ENCODE data around the gene COBL.

Gene COBL

DNA sequence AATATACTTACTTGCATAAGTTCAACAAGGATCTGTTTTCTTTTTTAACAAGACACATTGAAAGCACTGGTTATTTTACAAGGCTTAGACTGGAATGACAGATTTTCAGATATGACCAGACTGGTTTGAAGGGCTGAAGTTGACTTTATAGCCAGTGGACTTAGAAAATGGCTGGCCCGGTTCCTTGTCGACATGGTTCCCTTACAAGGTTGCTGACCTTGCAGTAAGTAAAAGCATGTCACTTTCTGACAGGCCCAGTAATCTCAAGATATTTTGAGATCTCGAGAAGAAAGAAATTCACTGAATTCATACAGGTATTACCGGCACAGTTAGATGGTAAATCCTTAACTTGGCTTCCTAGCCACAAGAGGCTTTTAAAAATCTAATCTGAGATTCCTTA, 136.5 kb downstream of the COBL start:
- no peak for DNase-seq

DNA sequence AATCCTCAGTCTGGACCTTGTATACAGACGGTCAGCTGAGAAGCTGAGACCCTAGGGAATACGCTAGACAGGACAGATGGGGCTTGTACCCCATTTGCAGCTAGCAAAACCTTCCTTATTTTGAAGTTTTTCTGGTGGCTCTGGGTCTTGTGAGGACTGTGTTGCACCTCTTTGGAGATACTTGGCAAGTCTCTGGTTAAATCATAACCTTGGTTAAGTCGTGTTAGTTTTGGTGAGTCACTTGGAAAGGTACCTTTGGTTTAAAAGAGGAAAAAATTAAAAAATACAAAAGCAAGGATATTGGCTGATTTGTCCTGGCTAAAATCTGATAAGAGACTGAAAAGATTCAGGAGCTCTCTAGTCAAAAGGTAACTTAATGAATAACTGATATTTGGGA, 140.6 kb downstream of the COBL start:
- DNase-seq = no peak

- DNase-seq = no peak
These were observed 141.2 kb downstream of the COBL start for GRCh38 chr7:51175316-51175991.

- no peak for DNase-seq
These were observed 151.3 kb downstream of the COBL start for GRCh38 chr7:51165337-51165736.

DNA sequence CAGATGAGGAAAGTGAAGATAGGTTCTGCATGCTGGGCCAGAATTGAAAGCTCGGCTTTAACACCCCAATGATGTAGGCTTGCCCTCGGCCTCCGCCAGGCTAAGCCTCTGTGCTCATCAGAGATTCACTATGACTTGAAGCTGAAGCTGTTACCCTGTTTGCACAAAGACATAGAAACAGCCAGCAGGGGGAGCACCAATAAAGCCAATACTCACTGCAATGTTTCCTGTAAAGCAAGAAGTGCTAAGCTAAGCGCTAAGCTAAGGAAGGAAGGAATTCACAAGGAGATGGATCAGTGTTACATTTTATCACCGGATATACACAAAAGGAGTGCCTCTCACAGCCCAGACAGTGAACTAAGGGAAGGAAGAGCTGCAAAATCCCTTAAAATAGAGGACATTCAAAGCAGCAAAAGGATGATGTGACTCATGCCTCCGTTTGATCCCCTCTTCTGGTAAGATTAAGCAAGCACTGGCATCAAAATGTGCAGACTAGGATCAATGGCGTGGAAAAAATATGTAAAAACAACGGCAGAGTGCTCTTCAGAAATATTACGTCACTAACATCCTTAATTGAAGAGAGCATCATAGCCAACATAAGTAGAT, 153.8 kb downstream of the COBL start:
- DNase-seq = peak; percentile 63

- DNase-seq = no peak
These were observed 154.7 kb downstream of the COBL start for GRCh38 chr7:51161937-51162336.

DNA sequence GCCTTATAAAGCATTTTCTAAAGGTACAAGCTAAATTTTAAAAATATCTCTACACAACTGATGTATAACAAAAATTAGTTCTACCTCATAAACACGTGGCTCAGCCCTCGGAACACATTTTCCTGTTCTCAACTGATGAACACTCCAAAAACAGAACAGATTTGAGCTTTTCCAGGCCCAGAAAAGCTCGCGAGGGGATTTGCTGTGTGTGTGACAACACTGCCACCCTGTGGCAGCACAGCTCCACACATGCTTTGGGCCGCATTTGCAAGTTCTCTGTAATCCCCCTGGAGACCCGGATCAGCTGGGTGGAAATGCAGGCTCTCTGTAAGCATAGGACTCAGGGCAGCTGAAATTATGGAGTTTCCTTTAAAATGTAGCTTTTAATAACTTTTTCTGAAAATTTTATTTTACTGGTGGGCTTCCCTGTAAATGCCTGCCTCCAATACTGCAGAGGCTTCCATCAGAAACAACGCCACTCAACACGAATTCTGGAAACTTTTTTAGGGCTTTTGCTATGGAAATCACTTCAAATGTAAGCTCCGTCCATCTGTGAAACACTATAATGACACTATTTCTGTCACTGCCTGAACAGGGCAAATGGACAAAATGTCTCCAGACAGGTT, 155.5 kb downstream of the COBL start:
- peak; percentile 65 for DNase-seq

DNA sequence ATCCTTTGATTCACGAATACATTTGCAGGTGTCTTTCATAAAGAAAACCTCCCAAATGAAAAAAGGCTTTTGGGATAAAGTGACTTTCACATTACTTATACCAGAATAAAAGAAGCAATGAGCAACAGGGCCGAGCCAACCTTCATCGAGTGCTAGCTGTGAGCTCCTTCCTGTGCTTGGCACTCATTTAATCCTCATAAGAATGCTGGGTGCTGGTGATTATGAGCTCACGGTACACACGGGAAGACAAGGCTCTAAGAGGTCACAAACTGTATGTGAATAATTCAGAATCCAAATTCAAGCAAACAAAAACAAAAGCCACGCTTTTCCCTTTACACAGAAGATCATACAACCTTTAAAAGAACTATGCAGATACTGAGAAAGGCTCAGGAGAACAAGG, 156.2 kb downstream of the COBL start:
- no peak for DNase-seq

DNA sequence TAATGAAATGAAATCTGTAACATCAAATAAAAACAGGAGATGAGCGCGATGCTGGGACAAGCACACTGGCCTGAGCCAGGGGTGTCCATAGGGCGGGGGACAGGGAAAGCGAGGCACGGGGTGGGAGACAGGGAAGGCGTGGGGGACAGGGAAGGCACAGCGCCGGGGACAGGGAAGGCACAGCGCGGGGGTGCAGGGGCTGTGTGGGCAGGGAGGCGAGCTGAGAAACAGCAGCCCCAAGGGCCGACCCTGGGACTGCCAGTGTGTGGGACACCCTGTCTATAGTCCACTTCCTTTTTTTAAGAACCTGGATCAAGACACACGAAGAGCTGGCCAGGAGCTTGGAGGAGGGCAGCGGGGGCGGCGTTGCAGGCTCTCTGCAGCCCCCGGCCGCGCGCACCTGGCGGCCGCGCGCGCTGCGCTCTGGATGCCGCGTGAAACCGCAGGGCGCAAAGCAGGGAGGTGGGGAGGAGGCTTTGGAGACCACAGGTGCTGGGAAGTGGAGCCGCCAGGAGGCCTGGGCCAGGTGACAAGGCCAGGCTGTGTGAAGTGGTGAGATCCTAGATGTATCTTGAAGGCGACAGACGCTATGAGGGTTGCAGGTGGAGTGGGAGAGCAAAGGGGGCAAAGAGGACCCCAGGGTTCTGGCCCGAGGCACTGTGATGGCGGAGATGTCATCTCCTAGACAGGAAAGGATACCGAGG, 157.7 kb downstream of the COBL start:
- DNase-seq = no peak

DNA sequence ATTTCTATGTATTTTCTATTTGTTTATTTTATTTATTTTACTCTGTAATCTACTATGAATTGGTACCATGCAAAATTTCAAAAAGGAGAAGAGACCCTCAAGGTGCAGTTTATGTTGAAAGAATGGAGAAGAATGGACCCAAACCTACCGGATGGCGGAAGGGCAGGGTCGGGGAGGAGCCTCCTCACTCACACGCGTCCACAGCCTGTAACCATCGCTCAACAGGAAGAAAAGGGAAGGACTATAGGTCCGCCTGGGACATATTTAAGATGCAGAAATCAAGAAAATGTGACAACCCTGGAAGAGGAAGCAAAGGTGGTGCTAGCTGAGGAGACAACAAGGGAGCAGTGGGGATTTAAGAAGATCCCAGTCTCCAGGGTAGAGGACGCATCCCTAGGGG, 158.4 kb downstream of the COBL start:
- DNase-seq = no peak

DNA sequence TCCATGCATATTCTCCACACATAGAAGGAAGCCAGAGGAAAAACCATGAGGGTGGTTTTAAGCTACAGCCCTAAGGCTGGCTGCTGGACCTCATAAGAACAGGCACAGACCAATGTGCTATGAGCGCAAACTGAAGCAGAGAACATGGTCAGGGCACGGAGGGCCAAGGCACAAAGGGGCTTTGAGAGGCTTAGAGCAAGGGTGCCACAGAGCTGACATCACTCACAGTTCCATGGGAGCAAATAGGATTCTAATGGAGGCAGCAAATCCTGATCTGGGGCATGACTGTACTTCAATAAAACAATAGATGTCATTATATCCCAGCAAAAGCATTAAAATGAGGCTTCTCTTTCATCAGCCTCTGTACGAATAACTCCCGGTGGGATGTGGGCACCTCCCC, 162.4 kb downstream of the COBL start:
- no peak for DNase-seq

GRCh38 chr7:51152706-51153200, 163.9 kb downstream of the COBL start:
- no peak for DNase-seq

DNA sequence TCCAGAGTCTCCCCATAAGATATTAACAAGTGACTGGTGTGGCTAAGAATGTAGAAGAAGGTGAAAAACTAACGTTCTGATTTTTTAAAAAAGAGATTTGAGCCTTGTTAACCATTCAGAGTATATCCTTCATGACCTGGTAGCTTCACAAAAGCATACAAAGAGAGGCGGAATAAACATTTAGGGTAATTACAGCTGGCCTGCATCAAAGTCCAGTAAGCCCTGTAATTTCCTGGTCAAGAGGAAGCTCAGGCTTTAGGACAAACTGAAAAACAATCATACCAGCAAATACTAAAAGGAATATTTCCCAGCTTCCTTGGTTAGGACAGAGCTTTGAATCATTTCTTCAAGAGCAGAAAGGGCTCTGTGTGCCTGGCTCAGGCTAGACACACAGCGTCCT, 165.2 kb downstream of the COBL start:
- no peak for DNase-seq

- no peak for DNase-seq
These were observed 166.4 kb downstream of the COBL start for GRCh38 chr7:51150193-51150592.

DNA sequence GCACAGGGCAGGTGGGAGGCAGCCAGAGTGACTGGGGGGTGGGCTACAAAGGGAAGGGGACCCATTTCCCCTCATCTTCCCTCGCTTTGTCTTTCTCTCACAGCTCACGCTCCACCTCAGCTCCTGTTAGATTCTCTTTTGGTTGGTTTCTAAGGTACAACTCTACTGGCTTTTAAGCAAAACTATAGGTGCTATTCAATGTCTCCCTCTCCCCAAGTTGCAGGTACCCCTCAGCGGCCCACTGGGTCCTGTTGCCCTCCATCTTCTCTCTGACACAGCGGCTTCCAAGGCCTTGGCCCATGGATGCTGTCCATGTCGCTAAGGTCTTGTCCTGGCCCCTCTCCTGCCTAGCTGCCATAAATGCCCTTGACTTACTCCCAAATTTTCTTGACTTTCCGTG, 168.4 kb downstream of the COBL start:
- DNase-seq = no peak

DNA sequence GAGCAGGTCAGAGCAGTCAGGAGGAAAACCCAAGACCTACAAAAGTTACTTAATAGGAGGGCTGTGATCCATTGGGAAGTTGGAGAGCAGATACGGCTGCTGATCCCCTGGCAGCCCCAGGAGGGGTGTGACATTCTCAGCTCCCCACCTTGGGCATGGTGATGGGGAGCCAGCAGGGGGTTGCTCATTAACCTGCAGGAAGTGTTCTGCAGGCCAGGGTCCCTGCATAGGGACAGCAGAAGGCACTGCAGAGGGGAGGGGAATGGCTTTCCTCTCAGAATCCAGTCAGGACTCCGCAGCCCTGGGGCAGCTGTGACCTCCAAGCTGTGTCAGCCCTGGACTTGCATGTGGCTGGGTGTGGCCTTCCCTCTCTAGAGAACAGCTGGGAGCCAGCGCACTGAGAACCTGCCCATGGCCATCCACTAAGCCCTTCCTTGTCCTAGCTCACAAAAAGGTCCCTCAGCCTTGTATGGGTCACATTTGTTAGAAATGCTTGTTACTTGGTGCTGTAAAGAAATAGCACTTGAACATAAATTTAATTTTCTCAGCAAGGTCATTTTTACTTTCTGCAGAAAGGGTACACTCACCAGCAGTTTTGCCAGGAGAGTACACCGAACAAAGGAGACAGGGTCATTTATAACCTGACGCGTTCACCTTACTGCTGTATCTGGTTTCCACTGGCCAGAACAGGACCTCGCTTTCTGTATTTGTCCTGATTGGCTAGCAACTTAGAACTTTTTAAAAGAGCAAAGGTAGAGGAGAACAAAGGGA, 169.6 kb downstream of the COBL start:
- DNase-seq = no peak

DNA sequence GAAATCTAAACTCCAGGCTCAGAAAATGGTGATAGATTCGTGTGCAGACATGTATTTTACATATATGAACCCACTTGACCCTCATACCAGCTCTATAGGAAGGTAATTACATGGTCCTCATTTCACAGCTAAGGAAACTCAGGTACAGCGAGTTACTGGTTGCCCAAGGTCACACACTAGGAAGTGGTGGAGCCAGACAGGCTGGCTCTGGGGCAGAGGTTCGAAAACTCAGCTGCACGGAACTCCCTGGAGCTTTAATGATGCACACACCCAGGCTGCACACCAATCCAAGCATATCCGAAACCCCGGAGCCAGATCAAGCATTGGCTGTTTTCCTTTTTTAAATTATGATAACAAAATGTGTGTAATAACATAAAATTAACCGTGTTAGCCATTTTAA, 172.4 kb downstream of the COBL start:
- no peak for DNase-seq

DNA sequence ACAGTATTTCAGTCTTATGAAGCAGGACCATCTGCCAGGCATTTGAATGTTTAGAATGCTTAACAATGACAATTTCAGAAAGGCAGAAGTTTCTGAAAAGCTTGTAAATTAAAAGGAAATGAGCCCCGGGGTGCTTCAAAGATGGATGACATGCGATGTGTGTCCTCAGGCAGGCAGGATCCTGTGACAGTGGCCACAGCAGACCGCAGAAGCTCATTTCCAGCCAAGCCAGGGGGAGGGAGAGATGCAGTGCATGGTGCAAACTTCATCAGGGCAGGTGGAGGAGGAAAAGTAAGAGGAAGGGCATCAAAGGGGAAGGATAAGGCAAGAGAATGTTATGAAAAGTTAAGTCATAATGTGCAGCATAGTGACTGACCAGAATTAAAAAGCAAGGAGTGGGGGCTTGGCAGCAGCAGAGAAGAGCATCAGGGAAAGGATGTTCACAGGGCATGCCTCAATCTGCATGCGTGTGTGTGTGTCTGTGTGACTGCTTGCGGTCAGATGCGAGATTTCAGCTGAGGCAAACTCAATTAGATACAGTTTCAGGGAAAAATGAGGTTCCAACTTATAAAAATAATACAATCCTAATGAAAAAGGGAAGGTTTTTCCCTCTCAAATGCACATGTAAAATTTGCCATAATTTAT, 173.7 kb downstream of the COBL start:
- no peak for DNase-seq

DNA sequence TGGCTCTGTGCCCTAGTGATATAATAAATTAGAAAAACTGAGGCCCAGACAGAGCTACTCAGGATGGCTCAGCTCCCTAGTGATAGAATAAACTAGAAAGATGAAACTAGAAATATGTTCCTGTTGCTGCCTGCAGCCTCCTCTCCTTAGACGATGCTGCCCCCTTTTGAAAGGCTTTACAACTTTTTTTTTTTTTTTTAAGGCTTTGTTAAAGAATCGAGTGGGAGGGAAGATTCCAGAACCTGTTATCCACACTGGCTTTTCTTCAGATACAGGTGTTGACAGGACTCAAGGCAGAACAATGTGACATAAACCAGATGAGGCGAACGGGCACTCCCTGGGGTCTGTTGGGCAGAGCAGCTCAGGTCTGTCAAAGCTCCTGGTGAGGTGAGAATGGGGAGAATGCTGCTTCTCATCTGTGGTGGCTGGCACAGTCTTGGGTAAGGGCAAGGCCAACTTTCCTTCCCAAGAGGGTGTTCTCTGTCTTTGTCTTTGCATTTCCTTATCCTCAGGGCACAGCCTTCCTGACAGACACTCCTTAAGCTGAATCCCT, 175.1 kb downstream of the COBL start:
- peak; percentile 12 for DNase-seq

GRCh38 chr7:51140199-51141164, 176.1 kb downstream of the COBL start:
- no peak for DNase-seq

GRCh38 chr7:51139796-51140195, 176.8 kb downstream of the COBL start:
- no peak for DNase-seq

Measured in NCI-H1436 (cell line).